DND-41 (cell line): ENCODE data around the gene PLD2.

Experiments used
- CTCF ChIP-seq: IDR thresholded peaks from 2 replicates; pipeline ENCODE4 v1.5.1; 2012; ENCODE audit warnings: borderline replicate concordance, low read length, moderate library complexity, mild to moderate bottlenecking; ENCODE audit not compliant: poor library complexity, severe bottlenecking; ENCODE audit errors: extremely low read depth
- EZH2 ChIP-seq: IDR thresholded peaks from 3 replicates; pipeline ENCODE4 v1.6.1; 2012; ENCODE audit warnings: borderline replicate concordance, low read depth, mild to moderate bottlenecking, moderate library complexity, low read length, inconsistent platforms; ENCODE audit not compliant: severe bottlenecking

DNA sequence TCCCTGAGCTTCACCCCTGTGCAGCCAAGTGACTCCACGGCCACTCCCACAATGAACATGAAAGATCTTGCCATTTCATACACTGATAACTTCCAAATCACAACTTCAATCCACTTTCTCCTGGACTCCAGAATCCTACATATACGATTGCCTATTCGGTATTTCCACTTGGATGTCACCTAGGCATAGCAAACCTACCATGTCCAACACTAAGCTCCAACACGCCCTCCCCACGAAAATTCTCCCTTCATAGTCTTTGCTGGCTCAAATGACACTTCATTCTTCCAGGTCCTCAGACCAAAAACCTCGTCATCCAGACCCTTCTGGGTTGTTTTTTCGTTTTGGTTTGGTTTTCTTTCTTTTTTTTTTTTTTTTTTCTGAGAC lies 16.3 kb upstream of the PLD2 start:
- TF ChIP-seq CTCF (no peak), EZH2 (no peak)
